GM18498 (cell line): ENCODE data around the gene SLC22A23.

ENCODE experiments used
- ATAC-seq: cut with Tn5 transposase; IDR thresholded peaks from one replicate; pipeline ENCODE4 v1.9.1; 2021; ENCODE audit warnings: mild to moderate bottlenecking, moderate library complexity; ENCODE audit not compliant: unreplicated experiment

SLC22A23 gene

GRCh38 chr6:3356056-3356823 lies 100.6 kb downstream of the SLC22A23 start:
- ATAC-seq: peak; percentile 94

- ATAC-seq: no peak
Observed at GRCh38 chr6:3355358-3356055, 101.3 kb downstream of the SLC22A23 start.

DNA sequence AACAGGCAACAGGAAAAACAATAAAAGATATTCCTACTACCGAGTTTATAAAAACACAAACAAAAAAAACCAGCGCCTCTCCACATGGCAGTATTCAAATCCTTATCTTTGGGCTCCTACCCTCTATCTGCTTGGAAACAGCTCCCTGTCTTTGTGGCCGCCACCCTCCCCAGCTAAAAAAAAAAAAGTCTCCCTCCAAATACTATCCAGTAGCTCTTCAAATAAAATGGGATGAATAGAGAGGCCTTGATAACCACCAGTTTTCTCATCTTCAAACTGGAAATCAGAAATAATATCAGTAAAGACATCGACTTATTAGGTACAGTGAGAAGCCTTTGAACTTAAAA lies 101.9 kb downstream of the SLC22A23 start:
- ATAC-seq: no peak

GRCh38 chr6:3353939-3354338 lies 102.9 kb downstream of the SLC22A23 start:
- no peak for ATAC-seq

DNA sequence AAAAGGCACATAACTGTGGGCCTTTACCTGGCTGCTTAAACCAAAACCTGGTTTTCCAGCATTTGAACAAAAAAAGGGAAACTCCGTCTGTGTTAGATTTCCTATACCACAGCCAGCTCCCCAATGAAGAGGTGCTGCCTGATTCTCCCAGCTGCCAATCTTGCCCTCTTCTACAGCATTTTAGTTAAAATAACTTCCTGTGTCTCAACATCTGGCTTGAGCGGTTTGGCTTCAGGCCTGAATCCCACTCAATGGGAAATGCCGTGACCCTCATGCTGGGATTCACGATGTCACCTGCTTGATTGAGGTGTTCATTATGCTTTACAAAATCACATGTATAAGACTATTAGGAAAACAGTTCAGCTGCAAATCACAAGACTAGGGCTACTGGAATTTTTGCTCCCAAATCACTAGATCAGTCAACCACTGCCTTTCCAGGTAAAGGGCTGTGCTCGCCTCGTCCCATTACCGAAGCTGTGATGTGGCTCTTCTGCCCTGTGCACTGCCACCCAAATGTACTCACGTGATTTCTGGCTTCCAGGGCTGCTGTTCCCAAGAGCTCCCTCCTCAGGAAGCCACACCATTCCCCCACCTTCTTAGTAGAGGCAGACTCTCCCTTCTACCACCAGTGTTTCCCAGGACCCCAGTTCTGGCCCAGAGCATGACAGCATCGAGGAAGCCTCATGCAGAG lies 103.5 kb downstream of the SLC22A23 start:
- no peak for ATAC-seq

- no peak for ATAC-seq
Observed at GRCh38 chr6:3352678-3353077, 104.2 kb downstream of the SLC22A23 start.

DNA sequence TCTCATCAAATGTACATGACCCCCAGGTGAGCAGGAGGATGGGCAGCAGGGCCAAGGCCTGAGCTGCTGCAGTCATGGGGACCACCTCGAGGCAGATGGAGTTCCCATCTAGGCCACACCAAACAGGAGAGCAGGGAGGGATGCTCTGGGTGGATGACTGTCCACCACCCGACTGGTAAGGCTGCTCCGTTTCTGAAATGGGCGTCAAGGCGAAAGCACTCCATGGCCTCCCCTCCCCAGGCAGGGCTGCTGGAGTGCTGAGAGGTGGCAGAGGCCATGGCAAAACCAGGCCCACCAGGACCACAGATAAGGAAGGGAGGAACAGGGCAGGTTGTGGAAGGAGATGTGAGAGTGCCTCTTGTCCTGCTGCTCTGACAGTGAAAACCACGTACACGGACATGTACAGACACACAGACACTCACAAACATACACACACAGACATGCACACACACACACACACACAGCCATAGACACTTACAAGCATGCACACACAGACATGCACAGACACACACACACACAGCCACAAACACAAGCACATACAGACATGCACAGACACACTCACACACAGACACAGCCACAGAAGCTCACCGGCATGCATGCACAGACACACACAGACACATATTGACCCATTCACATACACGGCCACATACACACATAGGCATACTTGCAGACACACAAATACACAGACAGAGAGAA lies 104.9 kb downstream of the SLC22A23 start:
- ATAC-seq: no peak

DNA sequence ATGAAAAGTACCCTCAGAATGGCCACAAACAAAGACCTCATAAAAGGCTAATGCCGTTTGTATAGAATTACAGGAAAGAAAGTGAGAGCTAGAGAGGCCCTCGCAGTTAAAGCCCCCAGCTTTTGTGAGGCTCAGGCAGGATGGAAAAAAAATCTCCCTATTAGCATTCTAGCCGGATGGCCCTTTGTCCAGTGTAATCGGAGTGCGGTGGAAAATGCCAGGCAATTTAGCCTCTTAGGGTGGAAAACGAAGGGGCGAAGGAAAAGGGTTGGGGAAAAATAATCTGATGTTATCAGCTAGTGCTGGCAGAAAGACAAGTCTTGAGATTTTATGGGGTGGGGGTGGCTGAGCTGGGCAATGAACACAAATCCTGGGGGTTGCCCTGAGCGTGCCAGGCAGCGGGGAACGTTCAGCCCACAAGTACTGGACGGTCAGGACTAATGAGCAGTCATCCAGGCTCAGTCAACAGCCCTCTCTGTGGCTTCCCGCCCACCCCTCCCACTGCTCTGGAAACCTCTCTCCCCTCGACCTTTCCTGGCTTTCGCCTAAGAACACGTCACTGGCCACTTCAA lies 105.7 kb downstream of the SLC22A23 start:
- no peak for ATAC-seq

DNA sequence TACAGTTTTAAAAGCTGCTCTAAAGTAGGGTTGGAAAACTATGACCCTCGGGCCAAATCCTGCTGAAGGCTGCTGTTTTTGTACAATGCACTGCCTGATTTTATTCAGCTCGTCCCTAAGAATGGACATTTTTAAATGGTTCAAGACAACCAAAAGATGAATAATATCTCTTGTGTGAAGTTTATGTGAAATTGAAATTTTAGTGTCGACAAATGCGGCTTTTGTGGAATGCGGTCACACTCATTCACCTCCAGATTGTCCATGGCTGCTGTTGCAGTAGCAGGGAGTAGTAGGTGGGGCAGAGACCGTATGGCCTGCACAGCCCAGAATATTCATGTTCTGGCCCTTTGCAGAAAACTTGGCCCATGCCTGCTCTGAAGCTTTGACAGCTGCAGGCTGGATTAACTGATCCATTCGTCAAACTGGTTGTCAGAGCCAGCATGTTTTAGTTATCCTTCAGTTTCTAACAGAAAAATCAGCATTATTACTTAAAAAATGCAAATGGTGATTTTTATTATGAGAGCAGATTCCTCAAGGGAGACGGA lies 106.5 kb downstream of the SLC22A23 start:
- no peak for ATAC-seq

- ATAC-seq: no peak
Observed at GRCh38 chr6:3349388-3350251, 107.2 kb downstream of the SLC22A23 start.

- no peak for ATAC-seq
Observed at GRCh38 chr6:3348821-3349220, 108.0 kb downstream of the SLC22A23 start.

DNA sequence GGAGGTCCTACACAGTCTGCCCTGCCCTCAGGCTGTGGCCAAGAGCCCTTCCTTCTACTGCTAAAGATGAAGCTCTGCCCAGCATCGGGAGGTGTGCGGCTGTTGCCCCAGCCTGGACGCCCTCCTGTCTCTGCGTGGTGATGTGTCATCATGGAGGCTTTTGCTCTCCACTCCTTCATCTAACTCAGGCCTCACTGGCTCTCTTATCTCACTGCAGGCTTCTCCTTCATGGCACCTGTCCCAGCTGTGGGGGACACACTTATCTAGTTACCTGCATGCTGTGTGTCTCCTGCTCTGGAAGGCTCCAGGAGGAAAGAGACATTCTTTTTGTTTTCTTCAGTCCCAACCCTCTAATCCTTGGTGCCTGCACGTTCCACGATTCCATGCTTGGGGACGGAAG lies 109.0 kb downstream of the SLC22A23 start:
- no peak for ATAC-seq

- no peak for ATAC-seq
Observed at GRCh38 chr6:3347247-3347646, 109.6 kb downstream of the SLC22A23 start.

DNA sequence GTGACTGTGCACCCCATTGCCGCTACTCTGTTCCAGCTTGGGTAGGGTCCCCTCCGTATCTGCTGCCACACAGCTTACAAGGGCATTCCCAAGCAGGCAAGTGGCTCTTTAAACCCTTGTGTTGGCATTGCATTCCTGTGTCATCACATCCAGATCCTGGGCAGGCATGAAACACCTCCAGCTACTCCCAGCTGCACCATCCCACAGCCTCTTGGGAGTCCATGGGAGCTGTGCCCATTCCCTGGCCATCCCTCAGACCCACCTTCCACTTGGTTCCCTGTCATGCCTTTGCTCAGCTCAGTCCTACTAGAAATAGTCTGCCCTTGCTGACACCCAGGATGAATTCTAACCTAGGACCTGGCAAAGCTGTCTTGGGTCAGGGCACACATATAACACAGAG lies 110.4 kb downstream of the SLC22A23 start:
- no peak for ATAC-seq

- no peak for ATAC-seq
Observed at GRCh38 chr6:3345836-3346235, 111.0 kb downstream of the SLC22A23 start.

DNA sequence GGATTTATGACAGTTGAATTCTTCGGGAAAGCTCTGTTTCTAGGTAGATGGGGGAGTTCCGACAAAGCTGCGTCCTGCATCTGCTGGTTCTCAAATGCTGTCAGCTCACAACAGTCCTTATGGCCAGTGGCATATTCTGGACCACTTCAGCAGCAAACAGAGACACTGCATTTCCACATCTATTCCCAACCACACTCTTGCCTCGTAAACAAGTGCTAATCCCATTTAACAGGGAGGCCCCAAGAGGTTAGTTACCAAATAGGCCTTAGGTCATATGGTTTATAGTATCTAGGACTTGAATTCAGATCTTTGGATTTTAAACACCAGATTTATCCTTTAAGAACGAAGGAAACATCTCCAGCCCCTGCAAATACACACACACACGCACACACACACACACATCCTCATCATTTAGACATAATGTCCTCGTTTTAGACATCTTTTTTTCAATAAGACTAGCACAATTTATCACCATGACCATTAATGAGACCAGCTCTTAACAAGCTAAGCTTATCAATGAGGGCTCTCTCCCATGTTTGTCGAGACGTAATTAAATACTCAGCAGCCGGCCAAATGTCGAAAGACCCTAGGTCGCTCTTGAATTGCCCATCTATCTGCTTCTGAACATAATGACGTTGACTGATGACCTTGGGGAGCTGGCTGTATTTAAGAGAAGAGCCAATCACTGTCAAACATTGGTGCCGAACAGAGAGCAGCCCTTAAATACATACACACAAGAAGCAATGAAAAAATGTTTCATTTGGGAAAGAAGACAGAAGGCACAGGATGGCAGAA lies 113.6 kb downstream of the SLC22A23 start:
- ATAC-seq: no peak

GRCh38 chr6:3341467-3341866 lies 115.4 kb downstream of the SLC22A23 start:
- ATAC-seq: no peak

GRCh38 chr6:3340894-3341293 lies 116.0 kb downstream of the SLC22A23 start:
- no peak for ATAC-seq

- ATAC-seq: no peak
Observed at GRCh38 chr6:3340358-3340802, 116.5 kb downstream of the SLC22A23 start.
